Hematopoietic multipotent progenitor cell treated with erythropoietin and hydrocortisone succinate and interleukin-3 and kit ligand, for 8 days (in vitro differentiated cells): ENCODE data around the gene RPS25.
"Not testable (repeated sequence)": the region's sequence is repeated elsewhere in the genome, so short reads cannot be mapped to it uniquely, and the experiment has no call there.

ENCODE experiments used
- DNase-seq: peaks from one replicate; pipeline ENCODE4 v3.0.0-alpha.2; 2015

Gene RPS25

GRCh38 chr11:119014209-119014924 lies 3.8 kb downstream of the RPS25 start:
- DNase-seq = no peak

GRCh38 chr11:119012629-119013170 lies 5.4 kb downstream of the RPS25 start:
- no peak for DNase-seq

GRCh38 chr11:119011476-119012053 lies 6.6 kb downstream of the RPS25 start:
- no peak for DNase-seq

- peak; percentile 52 for DNase-seq
Measured at GRCh38 chr11:119006656-119007055, 11.5 kb downstream of the RPS25 start.

GRCh38 chr11:119000906-119001305 lies 17.2 kb downstream of the RPS25 start:
- no peak for DNase-seq

- DNase-seq = no peak
Measured at GRCh38 chr11:118998822-118999221, 19.3 kb downstream of the RPS25 start.

- DNase-seq = no peak
Measured at GRCh38 chr11:118998388-118998717, 19.8 kb downstream of the RPS25 start.

GRCh38 chr11:118997627-118998387 lies 20.3 kb downstream of the RPS25 start, which contains the start of gene CENATAC:
CENATAC (plus strand) TSS chr11:118998138; CDS start chr11:118998198, 60 bp downstream.
- DNase-seq = peak; percentile 95

- DNase-seq = peak; percentile 70
Measured at GRCh38 chr11:118996926-118997626, 21.1 kb downstream of the RPS25 start.

GRCh38 chr11:118991486-118992038 lies 26.6 kb downstream of the RPS25 start:
- DNase-seq = not testable (repeated sequence)

- DNase-seq = no peak
Measured at GRCh38 chr11:118988280-118988679, 29.9 kb downstream of the RPS25 start.

GRCh38 chr11:118984825-118985224 lies 33.3 kb downstream of the RPS25 start:
- no peak for DNase-seq

- DNase-seq = not testable (repeated sequence)
Measured at GRCh38 chr11:118984337-118984736, 33.8 kb downstream of the RPS25 start.

- peak; percentile 30 for DNase-seq
Measured at GRCh38 chr11:118980191-118980881, 37.8 kb downstream of the RPS25 start.

- no peak for DNase-seq
Measured at GRCh38 chr11:118979434-118979833, 38.7 kb downstream of the RPS25 start.

- DNase-seq = no peak
Measured at GRCh38 chr11:118975771-118976709, 42.1 kb downstream of the RPS25 start.

GRCh38 chr11:118973985-118974384 lies 44.2 kb downstream of the RPS25 start:
- no peak for DNase-seq

GRCh38 chr11:118971646-118972045 lies 46.5 kb downstream of the RPS25 start, which contains the start of gene FOXR1:
FOXR1 (plus strand) TSS chr11:118971761; CDS start chr11:118971932, 171 bp downstream.
- no peak for DNase-seq

- DNase-seq = not testable (repeated sequence)
Measured at GRCh38 chr11:118969508-118969907, 48.6 kb downstream of the RPS25 start.
